GM12874 (cell line): ENCODE data around the gene XRCC6.

ENCODE experiments used
- CTCF ChIP-seq: IDR thresholded peaks from 2 replicates; pipeline ENCODE4 v1.5.1; 2011; ENCODE audit warnings: low read depth, mild to moderate bottlenecking, control low read depth, low read length, moderate library complexity; ENCODE audit not compliant: insufficient read depth

XRCC6 gene

GRCh38 chr22:41589391-41590241 is 31.5 kb upstream of the XRCC6 start, which contains the start of gene PMM1:
Gene PMM1, minus strand, starts transcription at chr22:41589840. Its CDS starts 35 bp downstream, at chr22:41589805.
- TF ChIP-seq CTCF, result no peak

GRCh38 chr22:41595703-41596102 is 25.4 kb upstream of the XRCC6 start:
- no peak for TF ChIP-seq CTCF

- TF ChIP-seq CTCF, result peak; percentile 77
Measured at GRCh38 chr22:41596776-41597634, 24.1 kb upstream of the XRCC6 start.

GRCh38 chr22:41597635-41597953 is 23.5 kb upstream of the XRCC6 start:
- no peak for TF ChIP-seq CTCF

- TF ChIP-seq CTCF, result no peak
Measured at GRCh38 chr22:41598081-41598480, 23.0 kb upstream of the XRCC6 start.

- no peak for TF ChIP-seq CTCF
Measured at GRCh38 chr22:41598891-41599635, 22.0 kb upstream of the XRCC6 start.

- TF ChIP-seq CTCF, result no peak
Measured at GRCh38 chr22:41600976-41601375, 20.1 kb upstream of the XRCC6 start.
